ENCODE data around the gene HECTD4.

- no peak for TF ChIP-seq CTCF (IDR thresholded peaks at IDR 0.05; ENCODE audit: low read depth, low read length, poor library complexity, severe bottlenecking)
- TF ChIP-seq EZH2phosphoT487 (IDR thresholded peaks at IDR 0.05; ENCODE audit: borderline replicate concordance, low read length) = no peak
These were observed 111.6 kb downstream of the HECTD4 start for GRCh38 chr12:112270673-112271072.
